GM18498 (cell line): ENCODE measurements around the gene FGD4.

Experiments used
- ATAC-seq: cut with Tn5 transposase; IDR thresholded peaks from one replicate; pipeline ENCODE4 v1.9.1; 2021; ENCODE audit warnings: mild to moderate bottlenecking, moderate library complexity; ENCODE audit not compliant: unreplicated experiment

The FGD4 gene

DNA sequence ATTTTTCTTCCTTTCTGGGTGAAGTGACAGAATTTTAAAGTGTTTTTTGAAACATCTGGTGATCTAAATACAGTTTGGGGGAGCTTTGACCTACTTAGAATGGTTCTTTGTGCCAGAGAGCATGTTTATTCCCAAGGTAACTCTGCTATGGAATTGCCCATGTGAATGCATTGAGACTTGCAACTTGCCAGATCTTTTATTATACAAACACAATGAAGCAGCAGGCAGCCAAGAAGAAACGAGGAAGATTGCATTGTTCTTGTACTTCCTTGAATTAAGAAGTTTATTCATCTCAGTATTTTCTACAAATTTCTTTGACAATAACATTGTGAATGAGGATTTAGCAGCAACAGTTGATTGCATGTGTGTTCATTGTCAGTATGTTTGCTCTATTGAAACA, 55.5 kb downstream of the FGD4 start:
- no peak for ATAC-seq

- peak; percentile 51 for ATAC-seq
Measured at GRCh38 chr12:32455607-32456071, 56.3 kb downstream of the FGD4 start.

GRCh38 chr12:32457251-32458025, 58.1 kb downstream of the FGD4 start:
- ATAC-seq = no peak

DNA sequence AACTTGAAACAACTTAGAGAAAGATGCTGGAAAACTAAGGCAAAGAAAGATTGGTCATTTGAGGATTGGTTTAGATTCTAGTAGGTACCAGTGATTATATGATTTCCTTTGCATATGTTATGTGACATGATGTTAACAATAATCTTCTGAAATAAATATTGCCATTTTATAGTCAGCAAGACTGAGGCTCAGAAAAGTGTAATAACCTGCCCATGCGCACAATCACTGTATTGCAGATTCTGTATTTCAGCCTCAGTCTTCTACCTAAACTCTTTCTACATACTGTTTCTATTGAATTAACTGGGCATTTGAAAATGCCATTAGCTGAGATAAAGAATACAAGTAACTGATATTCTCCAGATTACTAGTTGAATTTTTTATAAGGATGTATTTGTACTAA, 61.3 kb downstream of the FGD4 start:
- no peak for ATAC-seq

DNA sequence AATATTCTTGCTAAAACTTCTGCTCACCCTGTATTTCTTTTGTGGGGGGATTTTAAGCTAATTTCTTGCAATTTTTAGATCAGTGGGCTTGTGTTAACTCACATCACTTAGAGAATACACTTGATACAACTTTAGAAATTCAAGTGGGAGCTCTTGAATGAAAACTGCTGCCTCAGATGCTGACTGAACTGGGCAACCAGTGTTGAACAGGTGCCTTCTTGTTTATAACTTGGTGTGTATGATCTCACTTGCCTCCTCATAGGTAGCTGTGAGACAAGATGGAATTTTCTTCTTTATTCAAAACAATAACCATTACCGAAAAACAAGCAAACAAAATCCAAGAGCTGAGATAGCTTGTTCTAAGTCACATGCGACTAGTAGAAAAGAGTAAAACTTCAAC, 63.5 kb downstream of the FGD4 start:
- no peak for ATAC-seq

- ATAC-seq = no peak
Measured at GRCh38 chr12:32466187-32466586, 66.8 kb downstream of the FGD4 start.

- ATAC-seq = no peak
Measured at GRCh38 chr12:32466986-32467711, 67.8 kb downstream of the FGD4 start.

GRCh38 chr12:32467959-32468863, 68.9 kb downstream of the FGD4 start:
- peak; percentile 65 for ATAC-seq

GRCh38 chr12:32470936-32471470, 71.6 kb downstream of the FGD4 start:
- ATAC-seq = no peak

DNA sequence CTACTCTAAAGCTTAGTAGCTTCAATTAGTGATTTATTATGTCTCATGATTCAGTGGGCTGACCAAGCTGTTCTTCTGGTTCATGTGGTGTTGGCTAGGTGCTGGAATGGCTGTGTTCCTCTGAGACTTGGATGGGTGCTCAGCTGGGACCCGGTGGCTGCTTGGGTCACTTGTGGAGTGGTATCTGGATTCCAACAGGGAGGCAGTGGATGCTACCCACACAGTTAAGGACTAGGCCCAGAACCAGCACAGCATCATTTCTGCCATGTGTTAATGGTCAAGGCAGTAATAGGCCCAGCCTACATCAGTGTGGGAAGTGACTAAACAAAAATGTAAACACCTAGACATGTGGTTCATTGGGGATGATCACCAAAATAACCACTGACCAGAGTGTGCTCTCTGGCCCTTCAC, 72.2 kb downstream of the FGD4 start:
- no peak for ATAC-seq

- ATAC-seq = no peak
Measured at GRCh38 chr12:32475724-32476123, 76.4 kb downstream of the FGD4 start.

GRCh38 chr12:32476446-32476845, 77.1 kb downstream of the FGD4 start:
- ATAC-seq = no peak

DNA sequence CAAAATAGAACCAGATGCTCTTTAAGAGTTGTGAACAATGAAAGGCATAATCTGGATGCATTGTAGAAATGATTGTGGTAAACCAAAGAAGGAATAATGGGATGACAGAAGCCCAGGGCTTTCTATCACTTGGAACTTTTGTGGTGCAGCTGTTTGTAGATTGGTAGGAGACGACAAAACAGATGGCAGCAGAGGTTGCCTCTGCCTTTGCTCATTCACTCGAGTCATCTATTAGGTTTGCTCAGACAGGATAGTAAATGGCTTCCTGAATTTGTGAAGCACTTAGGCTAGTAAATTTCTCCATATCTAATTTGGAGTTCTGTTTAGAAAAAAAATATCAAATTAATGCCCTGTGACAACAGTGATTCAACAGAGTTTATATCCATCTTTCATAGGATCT, 78.4 kb downstream of the FGD4 start:
- no peak for ATAC-seq

DNA sequence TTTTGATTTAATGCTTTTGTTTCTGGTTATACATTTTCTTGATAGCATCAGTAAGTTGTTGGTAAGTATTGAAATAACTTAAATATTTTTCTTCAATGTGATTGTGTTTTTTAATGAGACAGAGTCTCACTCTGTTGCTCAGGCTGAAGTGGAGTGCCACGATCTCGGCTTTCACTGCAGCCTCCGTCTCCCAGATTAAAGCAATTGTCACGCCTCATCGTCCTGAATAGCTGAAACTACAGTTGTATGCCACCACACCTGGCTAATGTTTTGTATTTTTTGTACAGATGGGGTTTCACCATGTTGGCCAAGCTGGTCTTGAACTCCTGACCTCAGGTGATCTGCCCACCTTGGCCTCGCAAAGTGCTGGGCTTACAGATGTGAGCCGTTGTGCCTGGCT, 78.8 kb downstream of the FGD4 start:
- ATAC-seq = no peak

GRCh38 chr12:32478858-32479725, 79.7 kb downstream of the FGD4 start:
- no peak for ATAC-seq

- peak; percentile 87 for ATAC-seq
Measured at GRCh38 chr12:32482226-32482625, 82.9 kb downstream of the FGD4 start.

GRCh38 chr12:32483499-32483898, 84.1 kb downstream of the FGD4 start:
- no peak for ATAC-seq

DNA sequence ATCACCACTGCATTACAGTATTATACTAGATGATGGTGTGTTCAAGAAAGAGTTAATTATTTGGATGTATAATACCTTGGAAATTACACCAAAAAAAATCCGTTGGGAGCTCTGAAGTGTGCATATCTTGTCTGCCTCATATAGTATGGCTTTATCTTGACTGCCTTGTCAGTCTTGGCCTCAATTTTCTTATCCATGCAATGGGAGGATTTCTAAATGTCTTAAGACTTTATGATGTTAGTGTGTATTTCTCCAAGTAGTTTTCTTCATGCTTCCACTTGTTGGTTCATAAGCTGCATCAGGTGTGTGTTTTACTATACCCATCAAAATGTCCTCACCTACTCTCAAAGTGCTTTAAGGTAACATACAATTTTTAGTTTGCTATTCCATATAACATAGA, 84.6 kb downstream of the FGD4 start:
- ATAC-seq = no peak

DNA sequence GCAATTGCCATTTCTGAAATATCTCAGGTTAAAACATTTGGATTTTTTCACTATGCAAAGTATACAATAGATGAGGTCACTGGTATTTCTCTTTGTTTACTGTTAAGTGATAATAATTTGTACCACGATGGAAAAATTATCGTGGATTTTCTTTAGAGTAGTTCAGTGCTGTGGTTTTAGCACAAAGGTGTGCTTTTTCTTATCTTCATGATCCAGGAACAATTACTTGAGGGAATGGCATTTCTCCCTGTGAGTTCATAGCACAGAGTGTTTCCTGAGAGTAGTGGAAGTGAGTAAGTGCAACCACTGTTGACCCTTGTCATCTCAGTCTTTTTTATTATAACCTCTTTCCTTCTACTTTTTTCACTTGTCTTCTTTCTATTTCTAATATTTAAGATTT, 86.8 kb downstream of the FGD4 start:
- no peak for ATAC-seq

DNA sequence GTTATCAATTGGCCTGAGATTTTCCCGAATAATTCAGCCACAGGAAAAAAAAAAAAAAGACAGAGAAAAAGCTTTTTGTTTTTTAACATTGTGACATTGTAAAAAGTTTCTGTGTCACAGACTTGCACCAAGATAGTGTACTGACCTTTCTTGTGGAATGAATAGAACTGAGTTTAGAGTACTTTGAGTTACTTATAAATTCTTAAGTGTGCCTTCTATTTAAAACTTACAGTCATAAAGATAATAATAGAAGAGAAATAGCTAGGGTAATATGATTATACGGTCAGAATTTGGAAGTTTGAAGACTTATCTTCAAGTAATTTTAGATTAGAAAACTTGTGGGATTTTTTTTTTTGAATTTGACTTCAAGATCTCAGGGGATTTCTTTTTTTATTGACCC, 88.8 kb downstream of the FGD4 start:
- no peak for ATAC-seq
